NCI-H187 (cell line): ENCODE results near the gene TNKS1BP1.
A peak's percentile ranks its signal among the peaks of the same experiment; 100 is the strongest.
"Not testable (repeated sequence)": the region's sequence is repeated elsewhere in the genome, so short reads cannot be mapped to it uniquely, and the experiment has no call there.

Source experiments
- DNase-seq, 2 experiments: peaks; one replicate each; lab custom pipeline; 2025; lab: John Stamatoyannopoulos, UW

Gene TNKS1BP1

GRCh38 chr11:57290288-57290687 is 34.5 kb downstream of the TNKS1BP1 start:
- no peak for DNase-seq

DNA sequence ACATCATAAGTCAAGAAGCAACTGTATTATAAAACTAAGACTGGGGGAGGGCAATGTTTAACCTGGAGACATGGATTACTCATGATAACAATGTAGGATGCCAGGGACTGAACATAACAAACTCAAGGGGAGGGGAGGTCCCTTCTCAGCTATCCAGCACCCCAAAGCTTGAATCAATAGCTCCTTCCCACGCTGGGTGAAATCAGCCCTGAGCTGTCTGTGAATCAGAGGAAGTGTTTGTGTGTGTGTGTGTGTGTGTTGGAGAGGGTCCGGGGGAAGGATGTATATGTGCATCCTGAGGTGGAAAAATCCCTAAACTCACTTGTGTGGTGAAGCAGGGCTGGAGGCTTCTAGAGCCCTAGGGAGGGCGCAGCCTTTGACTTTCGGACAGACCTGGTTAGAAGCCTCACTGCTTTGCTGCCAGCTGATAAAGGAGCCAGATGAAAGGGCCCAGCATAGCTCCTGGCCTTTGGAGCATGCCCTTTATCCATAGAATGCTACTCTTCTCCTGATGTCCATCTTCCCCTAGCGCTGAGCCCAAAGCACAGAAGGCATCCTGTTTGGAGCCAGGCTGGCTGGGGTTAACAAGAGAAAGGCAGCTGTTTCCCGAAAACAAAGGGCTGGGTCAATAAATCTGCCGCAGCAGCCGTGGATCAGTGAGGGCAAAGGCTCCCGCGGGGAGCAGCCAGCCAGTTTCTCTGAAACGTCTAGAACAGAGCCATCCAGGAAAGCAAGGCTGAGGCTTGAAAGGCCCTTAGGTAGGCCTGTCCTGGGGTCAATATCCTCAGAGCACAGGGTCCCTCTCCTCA is 35.8 kb downstream of the TNKS1BP1 start:
- no peak for DNase-seq

DNA sequence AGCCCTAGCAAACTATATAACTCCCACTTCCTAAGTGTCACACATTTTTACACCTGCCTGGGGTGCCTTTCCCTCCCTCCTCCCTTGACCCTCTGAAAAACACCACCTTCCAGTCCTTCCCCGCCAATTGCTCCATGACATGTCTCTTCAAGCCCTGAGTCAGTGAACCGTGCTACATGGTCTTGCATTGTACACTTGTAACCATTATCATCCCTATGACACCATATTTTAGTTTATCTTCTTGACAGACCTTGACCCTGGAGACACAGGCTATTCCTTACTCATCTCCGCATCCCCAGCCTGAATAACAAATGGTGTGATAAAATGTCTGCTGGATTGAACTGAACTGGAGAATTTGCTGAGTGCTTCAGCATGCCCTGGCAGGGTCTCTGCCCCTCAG is 36.9 kb downstream of the TNKS1BP1 start:
- DNase-seq = no peak

DNA sequence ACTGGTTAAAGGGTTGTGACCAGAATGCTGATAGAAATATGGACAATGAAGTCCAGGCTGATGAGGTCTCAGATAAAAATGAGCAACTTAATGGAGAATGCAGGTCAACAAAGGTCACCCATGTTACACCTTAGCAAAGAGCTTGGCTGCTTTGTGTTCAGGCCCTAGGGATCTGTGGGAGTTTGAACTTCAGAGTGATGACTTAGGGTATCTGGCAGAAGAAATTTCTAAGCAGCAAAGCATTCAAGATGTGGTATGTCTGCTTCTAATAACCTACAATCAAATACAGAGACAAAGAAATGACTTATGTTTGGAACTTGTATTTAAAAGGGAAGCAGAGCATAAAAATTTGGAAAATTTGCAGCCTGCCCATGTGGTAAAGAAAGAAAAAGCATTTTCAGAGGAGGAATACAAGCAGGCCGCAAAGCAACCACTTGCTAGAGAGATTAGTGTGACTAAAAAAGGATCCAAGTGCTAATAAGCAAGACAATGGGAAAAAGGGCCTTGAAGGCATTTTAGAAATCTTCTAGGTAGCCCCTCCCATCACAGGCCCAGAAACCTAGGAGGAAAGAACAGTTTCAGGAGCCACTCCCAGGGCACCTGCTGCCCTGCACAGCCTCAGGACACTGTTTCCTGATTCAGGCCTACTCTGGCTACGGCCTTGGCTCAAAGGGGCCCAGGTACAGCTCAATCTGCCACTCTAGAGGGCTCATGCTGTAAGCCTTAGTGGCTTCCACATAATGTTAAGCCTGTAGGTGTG is 41.3 kb downstream of the TNKS1BP1 start:
- no peak for DNase-seq

- DNase-seq = not testable (repeated sequence)
Measured at GRCh38 chr11:57281546-57281945, 43.2 kb downstream of the TNKS1BP1 start.

- DNase-seq = no peak
Measured at GRCh38 chr11:57279116-57279515, 45.6 kb downstream of the TNKS1BP1 start.

GRCh38 chr11:57278721-57279095 is 46.0 kb downstream of the TNKS1BP1 start:
- no peak for DNase-seq

DNA sequence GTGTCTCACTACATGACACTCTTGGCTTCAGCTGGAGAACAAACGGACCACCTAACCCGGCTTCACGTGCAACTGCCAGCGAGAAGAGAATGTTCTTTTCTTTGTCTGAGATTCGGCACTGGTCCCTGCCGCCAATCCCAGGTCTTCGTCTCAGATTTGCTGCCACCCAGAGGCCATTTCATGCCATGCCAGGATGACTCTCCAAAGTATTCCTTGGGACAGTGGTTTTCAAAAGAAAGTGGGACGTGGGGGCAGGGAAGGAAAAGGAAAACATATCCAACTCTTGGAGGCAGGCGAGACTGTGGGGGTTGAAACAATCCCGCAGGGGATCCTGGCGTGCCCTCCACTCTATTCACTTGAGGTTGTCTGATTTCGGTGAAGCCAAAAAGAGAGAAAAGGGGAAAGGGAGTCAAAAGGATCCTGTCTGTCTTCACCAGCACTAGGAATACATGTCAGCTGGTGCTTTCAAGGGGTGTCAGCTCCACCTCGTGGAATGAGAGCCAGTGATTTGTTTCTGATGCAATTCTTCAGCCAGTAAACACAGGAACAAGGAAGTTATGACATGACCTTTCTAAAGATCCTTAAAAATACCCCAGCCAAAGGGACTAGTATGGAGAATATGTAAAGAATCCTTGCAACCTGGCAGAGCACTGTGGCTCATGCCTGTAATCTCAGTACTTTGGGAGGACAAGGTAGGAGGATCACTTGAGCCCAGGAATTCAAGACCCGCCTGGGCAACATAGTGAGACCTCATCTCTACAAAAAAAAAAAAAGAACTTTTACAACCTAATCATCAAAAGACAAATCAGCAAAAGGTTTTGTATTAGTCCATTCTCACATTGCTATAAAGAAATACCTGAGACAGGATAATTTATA is 46.7 kb downstream of the TNKS1BP1 start:
- DNase-seq = peak in 1 of 2 experiments; percentile 29

GRCh38 chr11:57276971-57277675 is 47.6 kb downstream of the TNKS1BP1 start:
- no peak for DNase-seq

DNA sequence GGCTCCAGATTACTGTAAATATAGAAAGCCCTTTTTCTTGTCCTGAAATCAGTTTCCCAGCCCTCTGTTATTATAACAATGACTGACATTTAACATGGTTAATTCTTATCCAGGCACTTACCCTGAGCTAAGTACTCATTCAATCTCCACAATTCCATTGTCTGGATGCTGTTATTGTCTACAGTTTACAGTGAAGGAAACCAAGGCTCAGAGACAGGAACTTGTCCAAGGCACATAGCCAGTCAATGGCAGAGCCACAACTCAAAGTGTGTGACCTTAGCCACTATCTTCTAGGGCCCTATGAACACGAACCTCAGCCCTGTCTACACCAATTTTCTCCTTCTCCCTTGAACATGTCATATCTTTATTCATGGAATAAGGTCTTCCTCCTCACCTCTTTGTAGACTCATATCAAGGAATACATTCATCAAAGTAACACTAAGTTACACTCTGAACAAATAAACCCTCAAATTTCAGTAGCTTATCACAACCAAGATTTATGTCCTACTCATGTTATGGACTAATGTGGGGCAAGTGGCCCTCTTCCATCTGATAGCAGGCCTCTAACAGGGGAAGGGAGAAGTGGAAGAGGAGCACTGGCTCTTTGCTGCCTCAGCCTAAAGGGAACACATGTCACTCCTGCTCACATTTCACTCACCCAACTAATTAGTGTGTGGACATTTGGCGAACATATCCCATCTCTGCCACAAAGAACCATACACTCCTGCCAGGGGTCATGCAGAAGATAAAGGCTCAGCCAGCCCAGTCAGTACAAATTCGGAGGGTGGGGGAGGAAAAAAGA is 48.4 kb downstream of the TNKS1BP1 start:
- DNase-seq = no peak

GRCh38 chr11:57275582-57275981 is 49.2 kb downstream of the TNKS1BP1 start:
- DNase-seq = no peak

DNA sequence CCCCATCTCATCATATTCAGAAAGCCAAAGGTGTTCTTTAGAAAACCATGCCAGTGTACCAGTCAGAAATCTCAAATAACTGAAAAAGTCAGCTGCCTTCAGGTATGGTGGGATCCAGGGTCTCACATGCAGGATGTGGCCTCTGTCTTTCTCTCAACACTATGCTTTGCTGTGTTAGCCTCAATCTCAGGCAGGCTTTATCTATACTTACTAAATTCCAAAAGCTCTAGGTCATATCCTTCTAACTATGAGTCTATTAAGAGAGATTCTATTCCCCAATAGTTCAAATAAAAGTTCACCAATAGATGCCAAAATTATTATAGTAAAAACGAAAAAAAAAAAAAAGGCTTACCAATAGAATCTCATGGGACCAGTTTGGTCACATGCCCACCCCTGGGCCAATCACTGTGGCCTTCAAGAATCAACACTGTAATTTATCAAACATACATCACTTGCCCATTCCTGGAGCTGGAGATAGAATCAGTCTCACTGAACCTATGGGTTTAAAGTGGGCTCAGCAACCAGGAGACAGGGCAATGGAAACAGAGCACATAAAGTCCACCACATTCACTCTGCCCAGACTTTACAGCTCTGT is 49.8 kb downstream of the TNKS1BP1 start:
- DNase-seq = no peak

DNA sequence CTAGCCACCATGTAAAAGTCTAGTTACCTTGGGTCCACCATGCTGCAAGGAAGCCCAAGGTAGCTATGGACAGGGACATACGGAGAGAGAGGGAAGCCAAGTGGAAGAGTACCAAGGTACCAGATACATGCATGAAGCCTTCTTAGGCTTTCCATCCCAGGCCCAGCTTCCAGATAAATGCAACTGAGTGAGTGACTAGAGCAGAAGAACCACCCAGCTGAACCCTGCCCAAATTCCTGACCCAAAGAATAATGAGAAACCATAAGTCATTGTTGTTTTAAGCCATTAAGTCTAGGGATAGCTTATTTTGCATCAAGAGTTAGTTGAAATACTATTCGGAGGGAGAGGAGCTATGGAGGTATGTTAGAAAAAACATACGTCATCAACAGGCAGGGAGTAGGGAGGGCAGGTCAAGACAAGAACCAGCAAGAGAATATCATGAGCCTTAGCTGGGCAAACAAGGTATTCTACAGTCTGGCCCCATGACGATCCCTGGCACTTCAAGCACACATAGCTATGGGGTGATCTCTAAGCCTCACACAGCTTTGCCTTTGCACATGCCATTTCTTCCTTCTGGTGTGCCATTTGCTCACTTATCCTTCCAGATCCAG is 51.2 kb downstream of the TNKS1BP1 start:
- DNase-seq = no peak

DNA sequence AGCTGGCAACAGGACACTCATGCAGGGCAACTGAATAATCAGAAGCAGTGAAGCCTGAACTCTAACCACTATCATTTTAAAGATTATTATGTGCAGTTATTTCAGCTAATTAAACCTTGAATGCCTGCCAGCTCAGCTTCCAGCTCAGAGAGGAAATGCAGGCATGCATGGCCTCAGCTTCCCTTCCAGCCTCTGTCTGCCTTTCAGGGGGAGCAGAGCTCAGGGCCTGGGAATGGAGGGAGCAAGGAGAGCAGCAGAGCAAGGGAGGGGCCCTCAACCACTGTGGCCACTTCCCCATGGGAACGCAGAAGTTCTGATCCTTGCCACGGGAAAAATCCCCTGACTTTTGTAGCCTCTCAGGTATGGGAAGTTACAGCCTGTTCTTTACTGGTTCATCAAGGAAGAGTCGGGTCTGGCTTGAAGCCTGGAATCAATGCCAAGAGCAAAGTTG is 55.2 kb downstream of the TNKS1BP1 start:
- no peak for DNase-seq

DNA sequence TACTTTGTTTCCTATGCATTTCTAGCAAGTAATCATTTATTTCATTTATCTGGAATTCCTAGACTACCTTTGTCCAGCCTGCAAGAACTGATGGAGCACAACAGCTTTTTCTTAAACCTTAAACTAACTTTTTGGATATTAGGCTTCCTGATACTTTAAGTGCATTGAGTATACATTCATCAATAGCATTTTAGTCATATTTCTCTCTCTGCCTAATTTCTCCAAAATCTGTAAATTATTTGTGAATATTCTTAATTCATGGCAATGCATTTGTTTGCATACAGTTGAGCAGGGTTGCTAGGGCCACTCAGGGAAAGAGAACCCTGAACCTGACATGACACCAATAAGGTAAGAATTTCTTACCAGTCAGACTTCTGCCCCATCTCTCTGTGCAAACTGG is 58.6 kb downstream of the TNKS1BP1 start:
- DNase-seq = no peak

DNA sequence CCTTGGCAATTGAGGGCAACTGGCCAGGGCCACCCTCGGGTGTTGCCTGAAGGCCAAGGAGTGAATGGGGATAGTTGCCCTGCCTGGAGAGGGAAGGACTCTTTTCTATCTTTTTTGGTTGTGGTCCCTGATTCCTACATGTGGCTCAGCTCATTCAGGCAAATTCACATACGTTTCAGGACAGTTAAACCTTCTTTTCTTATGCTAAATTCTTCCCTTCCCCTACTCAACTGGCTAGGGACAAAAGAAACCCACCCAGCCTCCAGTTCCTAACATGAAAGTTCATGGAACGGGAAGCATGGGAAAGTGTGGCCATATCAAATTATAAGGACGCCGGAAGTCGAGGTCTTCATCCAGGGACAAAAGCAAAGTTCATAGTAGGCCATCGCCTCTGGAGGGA is 61.4 kb downstream of the TNKS1BP1 start:
- no peak for DNase-seq

- DNase-seq = no peak
Measured at GRCh38 chr11:57262157-57262556, 62.6 kb downstream of the TNKS1BP1 start.

- no peak for DNase-seq
Measured at GRCh38 chr11:57260937-57261783, 63.6 kb downstream of the TNKS1BP1 start.

DNA sequence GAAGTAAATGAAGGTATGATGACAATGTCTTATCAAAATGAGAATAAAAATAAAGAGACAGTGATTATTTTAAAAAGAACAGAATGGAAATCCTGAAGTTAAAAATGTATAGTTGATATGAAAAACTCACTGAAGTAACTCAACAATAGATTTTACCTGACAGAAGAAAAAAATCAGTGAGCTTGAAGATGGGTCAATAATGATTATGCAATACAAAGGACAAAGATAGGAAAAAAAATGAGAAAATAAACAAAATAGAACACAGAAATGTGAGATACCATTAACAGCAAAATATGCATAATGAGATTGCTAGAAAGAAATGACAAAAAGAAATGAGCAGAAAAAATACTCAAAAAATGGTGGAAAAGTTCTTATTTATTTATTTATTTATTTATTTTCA is 68.6 kb downstream of the TNKS1BP1 start:
- no peak for DNase-seq
